SK-N-MC (cell line): Measurements from ENCODE around the gene RPS6KA5.
"Not testable (repeated sequence)": the region's sequence is repeated elsewhere in the genome, so short reads cannot be mapped to it uniquely, and the experiment has no call there.

Experiments
- DNase-seq: peaks from one replicate; pipeline ENCODE4 v3.0.0-alpha.2; 2011; ENCODE audit warnings: low read depth, low spot score
- H3K27ac ChIP-seq: fragments of 200-600 bp; sonication (generic); 2 replicates; pipeline ENCODE4 v1.5.1; 2016; ENCODE audit warnings: mixed run types
- H3K36me3 ChIP-seq: fragments of 200-600 bp; sonication (generic); 2 replicates; pipeline ENCODE4 v1.6.1; 2017; ENCODE audit warnings: antibody characterized with exemption, low read length, mixed read lengths; ENCODE audit not compliant: insufficient read depth
- H3K4me3 ChIP-seq: fragments of 200-600 bp; sonication (generic); 2 replicates; pipeline ENCODE4 v1.5.1; 2016
- H3K9ac ChIP-seq: fragments of 200-600 bp; sonication (generic); 2 replicates; pipeline ENCODE4 v1.8.0; 2017; ENCODE audit warnings: mixed run types, mixed read lengths; ENCODE audit not compliant: insufficient read length
- H3K9me3 ChIP-seq: fragments of 200-600 bp; sonication (generic); 2 replicates; pipeline ENCODE4 v1.6.1; 2017; ENCODE audit warnings: low read depth, mild to moderate bottlenecking, antibody characterized with exemption, low read length, moderate library complexity, mixed read lengths
- EZH2 ChIP-seq: fragments of 200-600 bp; sonication (generic); IDR thresholded peaks from one replicate; pipeline ENCODE4 v1.6.1; 2017; ENCODE audit warnings: antibody characterized with exemption
- FOXP2 ChIP-seq: optimal IDR thresholded peaks from 2 replicates; pipeline ENCODE3; 2011; ENCODE audit warnings: mild to moderate bottlenecking, moderate library complexity; ENCODE audit not compliant: insufficient read depth; ENCODE audit errors: extremely low read length, control extremely low read depth
- POLR2AphosphoS5 ChIP-seq: IDR thresholded peaks from 2 replicates; pipeline ENCODE4 v1.6.1; 2012; ENCODE audit warnings: mild to moderate bottlenecking, low read depth, low read length, borderline replicate concordance

The RPS6KA5 gene

GRCh38 chr14:90844321-90844720, 216.1 kb downstream of the RPS6KA5 start:
- H3K4me3 ChIP-seq = no peak overlapping the region
- no peak overlapping the region for H3K9ac ChIP-seq
- no peak for TF ChIP-seq EZH2
- TF ChIP-seq FOXP2 = no peak
- no peak overlapping the region for H3K27ac ChIP-seq
- no peaks in the 10 kb centered on the region for H3K9me3 ChIP-seq
- no peak for DNase-seq
- H3K36me3 ChIP-seq = no peaks in the 10 kb centered on the region

- H3K36me3 ChIP-seq = no peaks in the 10 kb centered on the region
- no peak overlapping the region for H3K9ac ChIP-seq
Measured at GRCh38 chr14:90842726-90843125, 217.7 kb downstream of the RPS6KA5 start.

GRCh38 chr14:90840667-90841066, 219.8 kb downstream of the RPS6KA5 start:
- DNase-seq, H3K27ac ChIP-seq, H3K36me3 ChIP-seq, H3K9ac ChIP-seq, H3K4me3 ChIP-seq, H3K9me3 ChIP-seq: not testable (repeated sequence)

More at GRCh38 chr14:90842726-90843125, 217.7 kb downstream of the RPS6KA5 start:
- H3K9me3 ChIP-seq = no peaks in the 10 kb centered on the region
- no peak for DNase-seq
- TF ChIP-seq FOXP2 (no peak), EZH2 (no peak), POLR2AphosphoS5 (no peak)
- no peak overlapping the region for H3K4me3 ChIP-seq
- no peak overlapping the region for H3K27ac ChIP-seq

- Histone ChIP-seq H3K27ac (no peak overlapping the region), H3K4me3 (no peak overlapping the region), H3K9ac (no peak overlapping the region), H3K36me3 (no peaks in the 10 kb centered on the region), H3K9me3 (no peaks in the 10 kb centered on the region)
- no peak for TF ChIP-seq FOXP2
- no peak for TF ChIP-seq POLR2AphosphoS5
- TF ChIP-seq EZH2 = no peak
- DNase-seq = no peak
Measured at GRCh38 chr14:90839889-90840266, 220.6 kb downstream of the RPS6KA5 start.

DNA sequence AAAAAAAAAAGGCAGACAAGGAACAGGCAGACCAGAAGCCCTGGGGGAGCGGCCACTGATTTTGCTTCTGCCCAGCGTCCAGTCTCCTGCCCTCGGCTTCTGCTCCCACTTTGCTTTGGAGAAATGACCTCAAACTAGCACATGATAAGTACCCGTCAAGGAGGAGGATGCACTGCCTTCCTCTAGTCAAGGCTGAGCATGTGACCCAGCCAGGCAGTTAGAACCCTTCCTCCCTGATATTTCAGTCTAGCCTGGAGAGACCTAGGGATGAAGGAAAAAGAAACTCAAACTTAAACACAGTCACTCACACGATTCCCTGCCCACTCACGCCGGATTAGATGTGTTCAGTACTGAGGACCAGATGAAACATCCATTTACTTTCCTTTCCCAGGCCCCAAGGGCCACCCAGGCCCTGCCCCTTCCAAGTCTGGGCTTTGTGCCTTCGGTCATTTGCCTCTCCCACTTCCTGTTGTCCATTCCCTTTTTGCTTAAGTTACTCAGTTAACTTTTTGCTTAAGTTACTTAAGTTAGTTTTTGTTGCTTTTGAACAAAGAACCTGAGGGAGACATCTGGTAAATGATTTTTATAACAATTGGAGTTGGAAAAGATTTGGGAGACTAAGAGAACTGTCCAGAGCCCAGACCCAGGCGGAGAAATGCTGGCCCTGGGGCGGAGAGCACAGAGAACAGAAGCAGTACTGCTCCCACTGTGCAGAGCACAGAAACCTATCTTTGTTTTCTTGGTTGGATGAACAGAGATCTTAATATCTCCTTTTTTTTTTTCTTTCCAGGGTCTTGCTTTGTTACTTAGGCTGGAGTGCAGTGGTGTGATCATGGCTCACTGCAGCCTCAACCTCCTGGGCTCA, 221.2 kb downstream of the RPS6KA5 start:
- Histone ChIP-seq H3K9me3 (no peaks in the 10 kb centered on the region), H3K4me3 (no peak overlapping the region), H3K27ac (no peak overlapping the region), H3K9ac (no peak overlapping the region), H3K36me3 (no peaks in the 10 kb centered on the region)
- TF ChIP-seq EZH2 (no peak), FOXP2 (no peak), POLR2AphosphoS5 (no peak)
- DNase-seq = no peak

GRCh38 chr14:90838531-90838930, 221.9 kb downstream of the RPS6KA5 start:
- not testable (repeated sequence) for H3K27ac ChIP-seq, H3K9me3 ChIP-seq, H3K4me3 ChIP-seq, H3K36me3 ChIP-seq, DNase-seq, H3K9ac ChIP-seq

DNA sequence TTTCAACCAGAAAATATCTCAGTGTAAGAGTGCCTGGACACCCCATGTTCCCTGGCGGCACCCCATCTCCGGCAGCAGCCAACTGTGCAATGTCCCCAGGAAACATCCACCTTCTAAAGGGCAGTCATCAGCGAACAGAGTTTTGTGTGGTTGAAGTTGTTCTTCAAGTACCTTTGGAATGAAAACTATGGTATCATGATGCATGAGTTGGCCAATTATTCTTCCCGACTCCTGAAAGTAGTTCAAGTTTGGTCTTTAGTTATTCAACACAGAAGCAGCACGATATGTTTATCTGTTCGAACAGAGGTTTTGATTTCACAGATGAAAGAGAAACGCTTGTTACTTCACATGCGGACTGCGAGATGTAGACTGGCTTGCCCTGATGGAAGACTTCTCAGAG, 223.1 kb downstream of the RPS6KA5 start:
- no peak for DNase-seq
- TF ChIP-seq FOXP2 (no peak), POLR2AphosphoS5 (no peak), EZH2 (no peak)
- no peak overlapping the region for H3K9ac ChIP-seq
- no peaks in the 10 kb centered on the region for H3K36me3 ChIP-seq
- no peaks in the 10 kb centered on the region for H3K9me3 ChIP-seq
- H3K4me3 ChIP-seq = no peak overlapping the region
- no peak overlapping the region for H3K27ac ChIP-seq

- TF ChIP-seq EZH2 (no peak), FOXP2 (no peak), POLR2AphosphoS5 (no peak)
- Histone ChIP-seq H3K27ac (no peak overlapping the region), H3K9ac (no peak overlapping the region), H3K4me3 (no peak overlapping the region), H3K36me3 (no peaks in the 10 kb centered on the region), H3K9me3 (no peaks in the 10 kb centered on the region)
- no peak for DNase-seq
Measured at GRCh38 chr14:90836692-90837063, 223.8 kb downstream of the RPS6KA5 start.

DNA sequence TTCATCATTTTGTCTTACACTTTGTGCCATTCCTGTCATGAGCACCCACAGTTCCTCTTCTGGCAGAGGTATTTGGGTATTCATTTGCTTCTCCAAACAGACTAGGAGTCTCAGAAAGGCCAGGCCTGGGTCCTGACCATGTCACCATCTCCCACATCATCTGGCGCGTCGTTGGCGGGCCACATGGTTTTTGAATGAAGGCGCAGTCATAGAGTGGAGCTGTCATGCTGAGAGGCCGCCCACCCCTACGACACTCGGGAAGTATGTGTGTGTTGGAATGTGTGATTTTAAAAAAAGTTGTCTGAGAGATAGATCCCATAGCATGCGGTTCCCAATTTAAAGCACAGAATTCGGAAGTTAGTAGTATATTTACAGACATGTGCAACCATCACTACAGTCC, 228.6 kb downstream of the RPS6KA5 start:
- Histone ChIP-seq H3K9me3 (no peaks in the 10 kb centered on the region), H3K27ac (no peak overlapping the region), H3K36me3 (no peaks in the 10 kb centered on the region), H3K4me3 (no peak overlapping the region), H3K9ac (no peak overlapping the region)
- DNase-seq = no peak
- TF ChIP-seq FOXP2 = no peak
- TF ChIP-seq POLR2AphosphoS5 = no peak
- no peak for TF ChIP-seq EZH2
